Stimulated activated CD4-positive, alpha-beta T cell treated with anti-CD3 and anti-CD28 coated beads, TNF-alpha, amount 100 ng/mL, for 1 hour (primary cell): ENCODE measurements around the gene XPNPEP2.

Experiments
- DNase-seq, 3 donors: peaks; one replicate each; pipeline ENCODE4 v3.0.0-alpha.2; 2020; ENCODE audit warnings: low read depth in 3 of 3, low spot score in 1 of 3

The XPNPEP2 gene, protein sequence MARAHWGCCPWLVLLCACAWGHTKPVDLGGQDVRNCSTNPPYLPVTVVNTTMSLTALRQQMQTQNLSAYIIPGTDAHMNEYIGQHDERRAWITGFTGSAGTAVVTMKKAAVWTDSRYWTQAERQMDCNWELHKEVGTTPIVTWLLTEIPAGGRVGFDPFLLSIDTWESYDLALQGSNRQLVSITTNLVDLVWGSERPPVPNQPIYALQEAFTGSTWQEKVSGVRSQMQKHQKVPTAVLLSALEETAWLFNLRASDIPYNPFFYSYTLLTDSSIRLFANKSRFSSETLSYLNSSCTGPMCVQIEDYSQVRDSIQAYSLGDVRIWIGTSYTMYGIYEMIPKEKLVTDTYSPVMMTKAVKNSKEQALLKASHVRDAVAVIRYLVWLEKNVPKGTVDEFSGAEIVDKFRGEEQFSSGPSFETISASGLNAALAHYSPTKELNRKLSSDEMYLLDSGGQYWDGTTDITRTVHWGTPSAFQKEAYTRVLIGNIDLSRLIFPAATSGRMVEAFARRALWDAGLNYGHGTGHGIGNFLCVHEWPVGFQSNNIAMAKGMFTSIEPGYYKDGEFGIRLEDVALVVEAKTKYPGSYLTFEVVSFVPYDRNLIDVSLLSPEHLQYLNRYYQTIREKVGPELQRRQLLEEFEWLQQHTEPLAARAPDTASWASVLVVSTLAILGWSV

GRCh38 chrX:129738466-129739308 is at the start of gene XPNPEP2:
Gene XPNPEP2 (plus strand): TSS chrX:129738979. CDS start chrX:129739214, 235 bp downstream.
- no peak for DNase-seq

DNA sequence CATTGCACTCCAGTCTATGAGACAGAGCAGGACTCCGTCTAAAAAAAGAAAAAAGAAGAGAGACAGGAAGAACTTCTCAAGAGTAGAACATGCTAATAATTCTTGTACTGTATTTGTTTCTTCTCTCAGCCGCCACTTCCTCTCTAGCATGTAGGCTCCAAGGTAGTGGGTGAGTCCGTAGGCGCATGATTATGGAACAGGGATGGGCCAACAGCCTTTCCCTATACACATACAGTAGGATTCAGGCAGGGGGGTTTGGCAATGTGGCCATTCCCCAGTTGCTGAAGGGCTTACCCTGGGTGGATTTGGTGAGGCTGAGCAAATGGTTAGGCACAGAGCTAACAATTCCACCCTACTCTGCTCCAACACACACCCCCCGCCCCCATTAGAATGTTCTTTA is 49.0 kb upstream of the XPNPEP2 start:
- DNase-seq = no peak

DNA sequence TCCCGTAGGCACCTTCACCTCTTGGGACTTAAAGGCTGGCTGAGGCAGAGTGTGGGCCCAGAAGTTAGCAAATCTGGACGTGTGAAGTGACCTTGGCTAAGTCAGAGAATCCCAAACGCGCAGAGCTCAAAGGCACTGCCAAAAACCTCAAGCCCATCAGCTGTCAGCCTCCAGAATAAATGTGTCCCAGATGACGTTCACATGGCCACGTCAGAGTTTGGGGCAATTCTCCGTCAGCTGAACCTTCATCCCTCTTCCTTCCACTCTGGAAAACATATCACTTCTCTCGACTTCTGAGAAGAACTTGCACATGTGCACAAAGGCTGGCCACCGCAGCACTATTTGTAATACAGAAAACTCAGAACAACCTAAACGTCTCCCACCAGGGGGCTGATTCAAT is 48.3 kb upstream of the XPNPEP2 start:
- DNase-seq = no peak

- no peak for DNase-seq
Measured at GRCh38 chrX:129693354-129693753, 45.4 kb upstream of the XPNPEP2 start.

GRCh38 chrX:129694805-129695204 is 44.0 kb upstream of the XPNPEP2 start:
- DNase-seq = no peak

DNA sequence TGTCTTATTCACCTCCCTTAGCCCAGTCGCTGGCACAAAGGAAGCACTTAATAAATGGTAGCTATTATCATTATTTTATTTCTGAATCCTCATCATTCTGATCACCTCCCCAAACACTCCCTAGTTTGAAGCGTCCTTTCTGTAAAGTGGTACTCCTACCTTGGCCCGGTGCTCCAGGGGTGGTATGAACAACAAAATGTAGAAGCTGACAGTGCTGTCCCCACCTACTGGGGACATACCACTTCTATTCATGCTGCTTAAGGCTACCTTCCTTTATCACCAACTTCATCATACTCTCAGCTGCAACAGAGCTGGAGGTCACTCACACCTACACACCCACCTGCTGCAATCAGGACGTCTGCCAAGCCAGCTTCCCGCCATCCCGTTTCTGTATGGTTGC is 43.2 kb upstream of the XPNPEP2 start:
- DNase-seq = no peak

- no peak for DNase-seq
Measured at GRCh38 chrX:129695937-129696336, 42.8 kb upstream of the XPNPEP2 start.

- DNase-seq = no peak
Measured at GRCh38 chrX:129696463-129697155, 42.2 kb upstream of the XPNPEP2 start.

DNA sequence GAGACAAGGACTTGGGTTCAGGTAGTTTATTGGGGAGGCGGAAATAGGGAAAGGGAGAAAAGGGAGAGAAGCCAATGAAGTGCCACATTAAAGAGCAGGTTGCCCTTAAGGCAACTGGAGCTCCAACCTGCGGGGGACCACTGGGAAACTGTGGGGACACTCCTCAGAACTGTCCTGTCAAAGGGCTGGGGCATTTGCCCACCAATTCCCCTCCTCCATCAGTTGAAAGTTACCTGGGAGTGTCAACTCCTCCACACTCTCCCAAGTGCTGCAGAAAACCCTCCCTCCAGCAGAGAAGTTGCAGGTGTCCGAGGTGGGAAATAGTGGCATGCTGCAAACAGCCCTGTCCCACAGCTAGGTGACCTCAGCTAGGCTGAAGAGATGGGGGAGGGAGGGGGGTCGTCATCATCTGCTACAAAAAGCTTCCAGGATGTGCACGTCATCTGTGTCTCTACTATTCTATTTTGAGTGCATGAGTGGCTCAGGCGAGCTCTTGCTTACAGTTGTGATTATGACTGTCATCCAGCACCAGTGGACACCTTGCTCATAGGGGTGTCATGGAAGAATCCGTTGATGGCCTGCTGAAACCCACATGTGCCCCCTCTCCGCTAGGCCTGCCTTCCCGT is 41.5 kb upstream of the XPNPEP2 start:
- no peak for DNase-seq

DNA sequence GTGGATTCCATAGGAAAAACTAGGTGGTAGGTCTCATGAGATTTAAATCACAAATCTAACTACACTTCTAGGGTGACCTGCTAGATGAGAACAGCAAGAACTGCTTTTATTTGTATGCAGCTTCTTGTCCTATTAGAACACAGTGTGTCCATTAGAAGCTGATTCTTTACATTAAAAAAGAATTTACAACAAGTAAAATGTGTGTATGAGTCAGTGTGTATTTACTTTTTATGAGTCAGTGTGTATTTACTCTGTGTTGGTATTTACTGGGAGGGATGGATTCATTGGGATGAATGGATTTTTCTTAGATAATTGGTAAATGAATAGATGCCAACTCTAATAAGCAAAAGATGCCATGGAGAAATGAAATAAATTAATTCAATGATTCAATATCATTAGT is 40.6 kb upstream of the XPNPEP2 start:
- no peak for DNase-seq

DNA sequence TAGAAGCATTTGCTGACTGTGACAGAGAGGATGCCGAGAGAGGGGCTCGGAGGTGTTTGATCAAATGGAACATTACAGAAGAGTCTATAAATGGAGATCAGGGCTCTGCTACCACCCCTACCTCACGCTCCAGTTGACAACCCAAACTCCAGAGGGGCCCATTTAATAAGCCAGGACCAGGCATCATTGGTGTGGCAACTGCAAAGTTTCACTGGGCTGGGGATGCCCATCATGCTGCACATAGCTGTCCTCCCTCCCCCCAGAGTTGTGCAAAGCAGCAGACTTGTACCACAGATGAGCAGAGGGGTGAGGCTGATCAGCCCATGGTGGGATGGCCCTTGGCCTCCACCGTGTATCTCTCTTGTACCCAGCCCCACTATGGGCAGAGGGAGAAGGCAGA is 38.2 kb upstream of the XPNPEP2 start:
- DNase-seq = no peak

DNA sequence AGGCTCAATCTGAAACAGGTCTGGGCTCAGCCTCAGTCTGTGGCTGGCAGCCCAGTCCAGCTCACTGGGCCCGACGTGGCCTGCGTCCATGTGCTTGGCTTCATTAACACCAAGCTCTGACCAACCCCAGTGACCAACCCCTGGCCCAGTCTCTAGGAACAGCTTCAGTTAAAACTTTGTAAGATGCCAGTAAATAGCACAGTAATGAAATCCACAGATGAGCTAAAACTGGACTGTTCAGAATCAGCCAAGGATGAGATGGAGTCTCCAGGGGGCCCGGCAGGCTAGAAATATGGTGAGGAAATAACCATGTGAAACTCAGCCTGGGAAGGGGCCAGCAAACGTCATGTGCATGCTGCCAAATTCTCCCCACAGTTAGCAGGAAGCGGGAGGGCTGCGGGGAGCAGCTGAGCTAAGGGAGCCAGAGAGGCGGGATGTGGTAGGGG is 37.1 kb upstream of the XPNPEP2 start:
- no peak for DNase-seq

GRCh38 chrX:129704491-129704890 is 34.3 kb upstream of the XPNPEP2 start:
- DNase-seq = no peak

DNA sequence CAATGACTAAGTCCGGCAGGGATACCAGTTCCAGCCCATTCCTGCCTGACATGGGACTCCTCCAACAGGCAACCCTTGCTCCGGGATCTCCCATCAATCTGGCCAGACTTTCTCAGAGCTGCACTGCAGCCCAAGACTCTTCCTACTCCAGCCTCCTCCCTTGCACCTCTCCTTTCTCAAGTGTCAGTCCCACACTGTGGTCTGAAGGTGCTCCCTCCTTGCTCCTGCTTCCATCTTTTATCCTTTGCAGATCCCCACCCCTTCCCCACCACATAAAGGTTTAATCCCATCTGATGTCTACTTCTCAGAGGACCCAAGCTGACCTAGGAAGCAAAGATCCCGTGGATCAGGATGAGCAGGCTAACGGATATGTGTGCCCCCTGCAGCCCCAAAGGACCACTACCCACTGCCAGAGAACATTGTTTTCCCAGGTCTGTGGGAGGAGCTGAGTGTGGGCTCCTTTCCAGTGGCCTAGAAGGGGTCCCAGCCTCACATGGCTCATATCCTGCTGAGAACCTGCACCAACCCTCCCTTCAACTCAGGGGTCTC is 33.3 kb upstream of the XPNPEP2 start:
- DNase-seq = no peak

GRCh38 chrX:129705988-129706387 is 32.8 kb upstream of the XPNPEP2 start:
- DNase-seq = no peak

DNA sequence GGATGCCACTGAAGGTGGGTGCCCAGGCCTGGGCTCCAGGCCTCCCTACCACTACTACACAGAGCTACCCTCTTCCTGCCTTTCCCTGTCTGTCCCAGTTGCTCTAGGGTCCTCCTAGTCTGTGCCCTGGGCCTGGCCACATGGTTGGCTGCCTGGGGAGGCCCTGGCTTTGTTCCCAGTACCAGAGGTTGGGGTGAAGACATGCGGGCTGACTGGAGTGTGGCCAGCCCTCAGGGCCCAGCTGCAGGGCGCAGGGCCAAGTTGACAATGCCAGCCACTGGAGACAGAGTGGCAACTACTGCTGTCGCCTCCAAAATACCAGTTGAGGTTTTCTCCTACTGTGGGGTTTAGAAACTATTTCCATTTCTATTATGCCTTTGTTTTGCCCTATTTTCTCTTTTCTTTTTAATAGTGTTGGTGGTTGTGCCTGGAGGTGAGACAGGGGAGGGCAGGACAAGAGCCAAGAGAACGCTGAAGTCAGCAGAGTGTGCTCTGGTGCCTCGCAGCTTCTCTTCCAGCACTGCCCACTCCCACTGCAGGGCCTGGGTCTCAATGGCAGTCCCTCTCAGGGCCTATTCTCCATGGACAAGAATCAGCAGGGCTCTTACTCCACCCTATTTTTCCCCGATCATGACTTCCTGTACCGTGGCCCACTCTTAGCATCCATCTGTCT is 32.2 kb upstream of the XPNPEP2 start:
- DNase-seq = no peak

- no peak for DNase-seq
Measured at GRCh38 chrX:129714581-129714980, 24.2 kb upstream of the XPNPEP2 start.

GRCh38 chrX:129716507-129716906 is 22.3 kb upstream of the XPNPEP2 start:
- no peak for DNase-seq

DNA sequence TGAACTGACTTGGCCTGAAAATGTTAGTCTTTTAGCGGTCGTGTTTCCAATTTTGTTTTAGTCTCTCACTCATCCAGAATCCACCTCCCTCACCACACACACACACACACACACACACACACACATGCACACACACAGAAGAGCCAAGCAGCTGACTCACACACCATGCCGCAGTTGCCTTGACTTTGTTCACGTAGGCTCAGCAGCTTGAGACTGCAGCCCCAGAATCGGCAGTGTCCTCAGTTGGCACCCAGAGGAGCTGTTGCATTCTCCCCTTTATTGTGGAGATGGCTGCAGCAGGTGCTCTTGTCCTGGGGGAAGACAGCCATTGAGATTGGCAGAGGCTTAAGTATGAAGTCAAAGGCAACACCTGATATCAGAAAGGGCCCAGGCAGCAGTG is 20.9 kb upstream of the XPNPEP2 start:
- no peak for DNase-seq

DNA sequence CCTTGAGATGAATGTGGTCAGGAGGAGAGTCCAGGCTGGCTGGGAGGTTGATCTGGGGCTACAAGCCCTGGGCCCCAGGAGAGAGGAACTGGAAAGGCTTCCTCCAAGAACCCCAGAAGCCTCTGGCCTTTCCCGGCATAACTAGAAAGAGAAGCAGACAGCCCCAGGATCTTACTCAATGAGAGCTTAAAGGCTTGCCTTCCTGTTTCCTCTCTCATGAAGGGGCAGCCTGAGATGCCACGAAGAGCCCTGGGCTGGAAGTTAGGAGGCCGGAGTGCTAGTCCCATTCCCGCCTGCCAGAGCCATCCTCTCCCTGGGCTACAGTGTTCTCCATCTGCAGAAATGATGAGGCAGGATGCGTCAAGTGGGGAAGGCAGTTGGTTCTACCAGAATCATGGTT is 20.1 kb upstream of the XPNPEP2 start:
- no peak for DNase-seq
